Mesothelial cell of epicardium (in vitro differentiated cells): ENCODE measurements around the gene ZNF804B. TPM values are rescaled to one million over a fixed set of nuclear protein-coding genes. Genes with fewer than 3 reads are reported as not detected.

Experiments used
- total RNA-seq: library from RNA; stranded (reverse); gene quantifications from 3 replicates; pipeline ENCODE4 v1.2.1, GENCODE V29; 2021

ZNF804B gene
- total RNA-seq, 1 donor from 2014 or later: 0.47 TPM

Other genes with a start within 250 kb of the ZNF804B start
- not detected in 3 replicates for gene TEX47, start 36.0 kb downstream of the ZNF804B start, total RNA-seq